Fibroblast of lung (primary cell): ENCODE measurements around the gene LRRC36. TPM values are rescaled to one million over a fixed set of nuclear protein-coding genes. Genes with fewer than 3 reads are reported as not detected.

Experiments
- DNase-seq, 2 donors: peaks; one replicate each; pipeline versions ENCODE4 v3.0.0 to v3.0.0-alpha.2; 2010; ENCODE audit warnings: low read depth in 2 of 2
- H2AFZ ChIP-seq: 2 replicates; pipeline ENCODE4 v1.5.1; 2012; ENCODE audit warnings: low read length, control low read depth, inconsistent platforms
- H3K27ac ChIP-seq: 2 replicates; pipeline ENCODE4 v1.5.1; 2011; ENCODE audit warnings: low read length, control low read depth; ENCODE audit not compliant: insufficient read depth
- H3K27me3 ChIP-seq: 2 replicates; pipeline ENCODE4 v1.5.1; 2011; ENCODE audit warnings: mild to moderate bottlenecking, low read length; ENCODE audit not compliant: control insufficient read depth, insufficient read depth
- H3K36me3 ChIP-seq: 2 replicates; pipeline ENCODE4 v1.5.1; 2011; ENCODE audit warnings: low read length; ENCODE audit not compliant: control insufficient read depth, insufficient read depth
- H3K4me1 ChIP-seq: 2 replicates; pipeline ENCODE4 v1.5.1; 2011; ENCODE audit warnings: low read length; ENCODE audit not compliant: control insufficient read depth, insufficient read depth; ENCODE audit errors: extremely low read depth
- H3K4me2 ChIP-seq: 2 replicates; pipeline ENCODE4 v1.5.1; 2011; ENCODE audit warnings: low read length, control low read depth; ENCODE audit not compliant: insufficient read depth; ENCODE audit errors: extremely low read depth
- H3K4me3 ChIP-seq, 4 experiments: fragments of 200-600 bp in 1 of 4; sonication (generic) in 1 of 4; replicated peaks in 1 of 4; 2 replicates each; pipeline ENCODE4 v1.5.1; 2011 to 2016; ENCODE audit warnings: low read length in 4 of 4, low read depth in 3 of 4, mild to moderate bottlenecking in 3 of 4, control low read depth in 2 of 4, inconsistent platforms in 1 of 4, mixed read lengths in 1 of 4; ENCODE audit not compliant: insufficient read depth in 1 of 4; ENCODE audit errors: control extremely low read depth in 1 of 4
- H3K79me2 ChIP-seq: 2 replicates; pipeline ENCODE4 v1.5.1; 2012; ENCODE audit warnings: mild to moderate bottlenecking, low read length, inconsistent platforms; ENCODE audit not compliant: control insufficient read depth, insufficient read depth
- H3K9ac ChIP-seq: 2 replicates; pipeline ENCODE4 v1.5.1; 2011; ENCODE audit warnings: mild to moderate bottlenecking, low read length, control low read depth; ENCODE audit not compliant: insufficient read depth
- H3K9me3 ChIP-seq: 2 replicates; pipeline ENCODE4 v1.5.1; 2012; ENCODE audit warnings: low read depth, low read length; ENCODE audit not compliant: control insufficient read depth, insufficient read depth
- H4K20me1 ChIP-seq: 2 replicates; pipeline ENCODE4 v1.5.1; 2011; ENCODE audit warnings: low read length; ENCODE audit not compliant: control insufficient read depth, insufficient read depth; ENCODE audit errors: extremely low read depth
- EZH2 ChIP-seq: IDR thresholded peaks from 2 replicates; pipeline ENCODE4 v1.5.1; 2012; ENCODE audit warnings: low read length, control low read depth, mild to moderate bottlenecking; ENCODE audit errors: missing control alignments
- polyA plus RNA-seq, 2 donors: library from polyadenylated mRNA; depleted of rRNA in 1 of 2; stranded (reverse) in 1 of 2; unstranded in 1 of 2; fragments of >200 nt; gene quantifications; 2 replicates each; pipeline ENCODE4 v1.2.1, GENCODE V29; 2011 to 2012; ENCODE audit warnings: missing spikeins in 1 of 2
- total RNA-seq: library from RNA; depleted of rRNA; stranded (reverse); fragments of >200 nt; gene quantifications from 2 replicates; pipeline ENCODE4 v1.2.1, GENCODE V29; 2014
- TF ChIP-seq, protein P1 (sequence below), 2 donors: IDR thresholded peaks in 1 of 2; conservative IDR thresholded peaks in 1 of 2; 1 replicate in 1 of 2; 2 replicates in 1 of 2; pipeline ENCODE4 v1.5.1; 2011 to 2012; ENCODE audit warnings: low read length in 2 of 2, control low read depth in 1 of 2, inconsistent platforms in 1 of 2, low read depth in 1 of 2, mild to moderate bottlenecking in 1 of 2

Gene LRRC36
- total and polyA plus RNA-seq, 2 donors (not counting 1 experiment from before 2014, with no cell fraction given) = 0.06 to 0.66 TPM

DNA sequence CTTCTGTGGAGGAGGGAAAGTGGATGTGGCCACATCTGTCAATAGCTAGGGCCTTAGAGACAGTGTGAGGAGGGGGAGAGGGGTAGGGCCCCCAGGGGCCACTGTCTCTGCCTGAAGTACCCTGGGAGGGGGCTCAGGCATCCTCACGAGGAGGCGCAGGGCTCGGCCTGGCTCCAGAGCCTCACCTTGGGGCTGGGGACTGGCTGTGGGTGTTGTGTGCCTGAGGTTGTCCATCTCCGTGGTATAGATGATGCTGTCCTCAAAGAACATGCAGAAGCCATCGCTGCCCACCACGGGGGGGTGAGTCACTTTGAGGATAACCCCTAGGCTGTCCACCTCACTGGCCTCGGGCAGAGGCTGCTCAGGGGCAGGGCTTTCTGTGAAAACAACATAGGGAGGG lies 35.2 kb upstream of the LRRC36 start:
- no peak overlapping the region for H3K4me3 ChIP-seq
- no peaks in the 10 kb centered on the region for H3K9me3 ChIP-seq
- H3K4me2 ChIP-seq = no peak overlapping the region
- TF ChIP-seq, protein P1, sequence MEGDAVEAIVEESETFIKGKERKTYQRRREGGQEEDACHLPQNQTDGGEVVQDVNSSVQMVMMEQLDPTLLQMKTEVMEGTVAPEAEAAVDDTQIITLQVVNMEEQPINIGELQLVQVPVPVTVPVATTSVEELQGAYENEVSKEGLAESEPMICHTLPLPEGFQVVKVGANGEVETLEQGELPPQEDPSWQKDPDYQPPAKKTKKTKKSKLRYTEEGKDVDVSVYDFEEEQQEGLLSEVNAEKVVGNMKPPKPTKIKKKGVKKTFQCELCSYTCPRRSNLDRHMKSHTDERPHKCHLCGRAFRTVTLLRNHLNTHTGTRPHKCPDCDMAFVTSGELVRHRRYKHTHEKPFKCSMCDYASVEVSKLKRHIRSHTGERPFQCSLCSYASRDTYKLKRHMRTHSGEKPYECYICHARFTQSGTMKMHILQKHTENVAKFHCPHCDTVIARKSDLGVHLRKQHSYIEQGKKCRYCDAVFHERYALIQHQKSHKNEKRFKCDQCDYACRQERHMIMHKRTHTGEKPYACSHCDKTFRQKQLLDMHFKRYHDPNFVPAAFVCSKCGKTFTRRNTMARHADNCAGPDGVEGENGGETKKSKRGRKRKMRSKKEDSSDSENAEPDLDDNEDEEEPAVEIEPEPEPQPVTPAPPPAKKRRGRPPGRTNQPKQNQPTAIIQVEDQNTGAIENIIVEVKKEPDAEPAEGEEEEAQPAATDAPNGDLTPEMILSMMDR (conservative IDR thresholded peaks at IDR 0.05 in 1 of 2, IDR thresholded peaks at IDR 0.05 in 1 of 2; ENCODE audit: low read depth in 1 of 2, low read length in 2 of 2) = no peak
- TF ChIP-seq EZH2 = no peak
- H3K9ac ChIP-seq = no peak overlapping the region
- H3K4me1 ChIP-seq = peaks cover 11% of the 10 kb centered on the region
- no peak for DNase-seq
- H3K79me2 ChIP-seq = no peaks in the 10 kb centered on the region
- H3K27ac ChIP-seq = no peak overlapping the region
- no peaks in the 10 kb centered on the region for H3K27me3 ChIP-seq
- H2AFZ ChIP-seq = no peak overlapping the region
- H3K36me3 ChIP-seq = peaks cover 2% of the 10 kb centered on the region
- H4K20me1 ChIP-seq = no peaks in the 10 kb centered on the region

- Histone ChIP-seq H2AFZ (no peak overlapping the region), H3K79me2 (no peaks in the 10 kb centered on the region), H3K27me3 (no peaks in the 10 kb centered on the region), H3K9me3 (no peaks in the 10 kb centered on the region), H3K36me3 (no peaks in the 10 kb centered on the region), H3K4me1 (peaks cover 16% of the 10 kb centered on the region), H3K27ac (no peak overlapping the region), H4K20me1 (no peaks in the 10 kb centered on the region), H3K4me2 (no peak overlapping the region), H3K4me3 (no peak overlapping the region), H3K9ac (no peak overlapping the region)
- no peak for DNase-seq
- TF ChIP-seq, protein P1 (conservative IDR thresholded peaks at IDR 0.05 in 1 of 2, IDR thresholded peaks at IDR 0.05 in 1 of 2; ENCODE audit: low read depth in 1 of 2, low read length in 2 of 2) = no peak
- TF ChIP-seq EZH2 = no peak
Measured at GRCh38 chr16:67294171-67294757, 32.4 kb upstream of the LRRC36 start.

DNA sequence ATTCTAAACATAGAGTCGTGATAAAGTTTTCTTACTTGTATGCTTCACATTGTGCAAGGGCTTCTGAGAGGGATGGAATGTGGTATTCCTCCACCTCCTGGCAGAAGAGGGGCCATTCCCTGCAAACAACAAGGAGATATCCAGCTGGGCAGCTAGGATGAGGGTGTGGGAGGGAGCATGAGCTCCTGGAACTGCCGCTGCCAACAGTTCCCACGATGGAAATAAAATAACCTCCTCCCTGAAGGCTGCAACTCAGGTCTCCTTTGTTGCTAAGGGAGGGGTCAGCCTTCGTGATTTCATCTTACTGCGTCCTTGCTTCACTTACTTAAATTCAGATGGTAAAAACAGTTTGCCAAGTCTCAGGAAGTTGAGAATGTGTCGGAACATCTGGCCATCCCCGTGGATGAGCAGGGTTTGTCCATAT lies 31.7 kb upstream of the LRRC36 start:
- no peak overlapping the region for H2AFZ ChIP-seq
- no peak overlapping the region for H3K9ac ChIP-seq
- H4K20me1 ChIP-seq = no peaks in the 10 kb centered on the region
- H3K4me2 ChIP-seq = no peak overlapping the region
- no peak overlapping the region for H3K4me3 ChIP-seq
- H3K4me1 ChIP-seq = peaks cover 16% of the 10 kb centered on the region
- DNase-seq = peak; percentile 53 to 56
- H3K36me3 ChIP-seq = no peaks in the 10 kb centered on the region
- H3K9me3 ChIP-seq = no peaks in the 10 kb centered on the region
- no peak for TF ChIP-seq EZH2
- TF ChIP-seq, protein P1 (conservative IDR thresholded peaks at IDR 0.05 in 1 of 2, IDR thresholded peaks at IDR 0.05 in 1 of 2; ENCODE audit: low read depth in 1 of 2, low read length in 2 of 2) = no peak
- H3K27me3 ChIP-seq = no peaks in the 10 kb centered on the region
- H3K27ac ChIP-seq = no peak overlapping the region
- no peaks in the 10 kb centered on the region for H3K79me2 ChIP-seq
